ENCODE measurements around the gene CERS3.

CERS3 gene

DNA sequence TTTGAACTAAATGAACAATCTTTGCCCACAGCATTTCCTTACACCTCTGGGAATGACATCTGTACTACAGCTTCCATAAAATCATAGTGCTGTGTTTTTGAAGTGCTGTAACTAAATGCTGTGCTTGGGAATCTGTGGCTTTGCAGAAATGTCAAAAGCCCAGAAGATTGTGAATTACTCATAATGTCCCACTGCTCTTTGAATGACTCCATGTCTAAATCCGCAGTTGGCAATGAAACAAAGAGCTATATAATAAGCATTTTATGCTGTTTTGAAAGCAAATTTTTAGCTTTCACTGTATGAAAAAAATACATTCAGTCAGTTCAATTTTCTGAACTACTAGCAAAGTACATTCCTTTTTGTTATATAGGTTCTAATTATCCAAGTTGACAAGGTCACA lies 98.3 kb downstream of the CERS3 start:
- no peak overlapping the region for H3K27ac Mint-ChIP-seq
- H3K36me3 Mint-ChIP-seq (ENCODE audit: low read depth) = no peaks in the 10 kb centered on the region
- peaks cover 3% of the 10 kb centered on the region for H3K9me3 Mint-ChIP-seq
- peaks cover 4% of the 10 kb centered on the region for H3K27me3 Mint-ChIP-seq (ENCODE audit: low read depth, poor library complexity)
- DNase-seq = no peak
- H3K4me1 Mint-ChIP-seq = no peaks in the 10 kb centered on the region
- H3K4me3 Mint-ChIP-seq = no peak overlapping the region
- no peak for TF ChIP-seq CTCF (IDR thresholded peaks at IDR 0.05)

DNA sequence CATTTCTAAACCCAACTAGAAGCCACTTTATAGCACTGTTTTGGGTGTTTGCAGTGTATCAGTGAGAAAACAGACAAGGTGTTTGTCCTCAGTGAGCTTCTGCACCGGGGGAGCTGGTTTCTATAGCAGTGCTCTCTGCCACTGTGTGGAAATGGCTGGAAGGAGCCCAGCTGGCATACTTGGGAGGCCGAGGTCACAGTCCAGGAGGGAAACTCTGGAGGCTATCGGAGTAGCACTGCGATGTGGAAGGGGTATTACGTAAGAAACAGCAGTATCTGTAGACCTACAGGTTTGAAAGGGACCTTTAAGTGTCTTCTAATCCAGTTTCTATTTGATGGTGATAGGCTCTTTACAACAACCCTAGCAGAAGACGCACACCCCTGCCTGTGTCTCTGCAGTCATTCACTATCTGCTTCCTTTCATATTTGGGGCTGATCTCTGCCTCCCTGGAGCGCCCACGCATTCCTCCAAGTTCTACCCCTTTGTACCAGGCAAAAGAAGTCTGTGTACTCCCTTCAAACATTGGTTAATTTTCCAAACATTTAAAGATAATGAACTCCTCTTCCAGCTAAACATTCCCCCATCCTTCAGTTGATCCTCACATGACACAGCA lies 99.5 kb downstream of the CERS3 start:
- no peak for DNase-seq
- peaks cover 15% of the 10 kb centered on the region for H3K9me3 Mint-ChIP-seq

GRCh38 chr15:100426937-100427336 lies 101.8 kb downstream of the CERS3 start:
- no peak for DNase-seq
- H3K27me3 Mint-ChIP-seq (ENCODE audit: low read depth, poor library complexity) = peaks cover 4% of the 10 kb centered on the region
- H3K27ac Mint-ChIP-seq = no peak overlapping the region
- H3K4me1 Mint-ChIP-seq = no peaks in the 10 kb centered on the region
- H3K9me3 Mint-ChIP-seq = peaks cover 27% of the 10 kb centered on the region
- no peak for TF ChIP-seq CTCF (IDR thresholded peaks at IDR 0.05)
- no peaks in the 10 kb centered on the region for H3K36me3 Mint-ChIP-seq (ENCODE audit: low read depth)
- no peak overlapping the region for H3K4me3 Mint-ChIP-seq

More for the DNA sequence above, 99.5 kb downstream of the CERS3 start:
- H3K27ac Mint-ChIP-seq = no peak overlapping the region
- no peaks in the 10 kb centered on the region for H3K4me1 Mint-ChIP-seq
- no peaks in the 10 kb centered on the region for H3K36me3 Mint-ChIP-seq (ENCODE audit: low read depth)
- no peak overlapping the region for H3K4me3 Mint-ChIP-seq
- peaks cover 4% of the 10 kb centered on the region for H3K27me3 Mint-ChIP-seq (ENCODE audit: low read depth, poor library complexity)
- TF ChIP-seq CTCF (IDR thresholded peaks at IDR 0.05) = no peak

GRCh38 chr15:100405179-100405578 lies 123.6 kb downstream of the CERS3 start:
- H3K4me3 Mint-ChIP-seq = no peak overlapping the region
- H3K4me1 Mint-ChIP-seq = no peaks in the 10 kb centered on the region
- TF ChIP-seq CTCF (IDR thresholded peaks at IDR 0.05) = no peak
- no peaks in the 10 kb centered on the region for H3K36me3 Mint-ChIP-seq (ENCODE audit: low read depth)
- no peak overlapping the region for H3K27ac Mint-ChIP-seq
- peaks cover 45% of the 10 kb centered on the region for H3K9me3 Mint-ChIP-seq
- DNase-seq = no peak
- H3K27me3 Mint-ChIP-seq (ENCODE audit: low read depth, poor library complexity) = peaks cover 9% of the 10 kb centered on the region

DNA sequence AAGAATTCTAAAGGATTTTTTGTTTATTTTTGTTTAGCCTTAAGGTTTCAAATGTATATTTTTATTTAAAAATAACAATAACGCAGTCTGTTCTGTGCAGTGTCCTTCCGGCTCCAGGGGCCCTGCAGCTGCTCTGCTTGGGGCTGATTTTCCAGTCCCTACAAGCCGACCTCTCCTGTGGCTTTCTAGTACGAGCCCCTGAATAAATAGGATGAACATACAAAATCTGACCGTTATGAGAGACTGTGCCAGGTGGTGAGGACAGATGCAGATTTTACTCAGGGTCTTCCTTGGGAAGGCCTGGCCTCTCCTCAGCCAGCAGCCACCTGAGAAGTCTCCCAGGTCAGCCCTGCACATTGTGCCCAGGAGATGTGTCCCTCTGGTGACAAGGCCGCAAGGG lies 127.8 kb downstream of the CERS3 start:
- Mint-ChIP-seq H3K36me3 (ENCODE audit: low read depth) (no peaks in the 10 kb centered on the region), H3K9me3 (peaks cover 29% of the 10 kb centered on the region), H3K4me1 (no peaks in the 10 kb centered on the region), H3K4me3 (no peak overlapping the region), H3K27me3 (ENCODE audit: low read depth, poor library complexity) (peaks cover 2% of the 10 kb centered on the region), H3K27ac (no peak overlapping the region)
- TF ChIP-seq CTCF (IDR thresholded peaks at IDR 0.05) = no peak
- no peak for DNase-seq

DNA sequence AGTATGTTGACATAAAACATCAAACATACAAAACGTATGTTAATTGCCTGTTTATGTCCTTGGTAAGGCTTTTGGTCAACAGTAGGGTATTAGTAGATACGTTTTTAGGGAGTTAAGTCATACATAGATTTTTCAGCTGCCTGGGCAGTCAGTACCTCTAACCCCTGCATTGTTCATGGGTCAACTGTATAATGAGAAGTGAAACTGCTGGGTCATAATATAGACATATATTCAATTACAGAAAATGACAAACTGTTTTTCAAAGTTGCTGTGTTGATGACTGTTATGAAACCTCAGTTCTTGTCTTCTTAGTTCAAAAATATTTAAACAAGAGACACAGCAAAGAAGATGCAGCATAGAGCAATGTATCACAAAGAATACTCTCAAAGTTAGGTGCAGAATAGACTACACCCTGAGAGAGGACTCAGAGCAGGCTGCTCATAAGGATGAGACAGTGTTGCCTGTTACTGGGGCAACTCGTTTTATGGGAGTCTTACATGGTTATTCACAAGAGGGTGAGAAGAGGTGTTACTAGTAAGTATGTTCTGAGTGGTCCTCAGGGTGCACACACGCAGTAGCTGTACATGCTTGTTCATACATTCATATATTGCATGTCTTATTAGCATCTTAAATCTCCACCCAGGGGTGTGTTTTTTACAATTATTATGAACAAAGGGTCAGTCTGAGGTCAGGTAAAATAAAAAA lies 133.9 kb downstream of the CERS3 start:
- H3K36me3 Mint-ChIP-seq (ENCODE audit: low read depth) = no peaks in the 10 kb centered on the region
- no peak overlapping the region for H3K4me3 Mint-ChIP-seq
- H3K4me1 Mint-ChIP-seq = no peaks in the 10 kb centered on the region
- DNase-seq = no peak
- peaks cover 1% of the 10 kb centered on the region for H3K9me3 Mint-ChIP-seq
- TF ChIP-seq CTCF (IDR thresholded peaks at IDR 0.05) = no peak
- peaks cover 5% of the 10 kb centered on the region for H3K27me3 Mint-ChIP-seq (ENCODE audit: low read depth, poor library complexity)
- no peak overlapping the region for H3K27ac Mint-ChIP-seq
